Measurements from ENCODE around the gene TMPRSS11F.

Gene TMPRSS11F

GRCh38 chr4:68077737-68078136 lies 51.9 kb downstream of the TMPRSS11F start:
- DNase-seq (ENCODE audit: low spot score), result no peak

GRCh38 chr4:68077301-68077700 lies 52.4 kb downstream of the TMPRSS11F start:
- no peak for DNase-seq (ENCODE audit: low spot score)

GRCh38 chr4:68076194-68076593 lies 53.5 kb downstream of the TMPRSS11F start:
- no peak for DNase-seq (ENCODE audit: low spot score)

GRCh38 chr4:68074397-68074796 lies 55.3 kb downstream of the TMPRSS11F start:
- no peak for DNase-seq (ENCODE audit: low spot score)

- DNase-seq (ENCODE audit: low spot score), result no peak
These were observed 59.4 kb downstream of the TMPRSS11F start for GRCh38 chr4:68070302-68070701.

- DNase-seq (ENCODE audit: low spot score), result no peak
These were observed 67.2 kb downstream of the TMPRSS11F start for GRCh38 chr4:68062501-68062900.

GRCh38 chr4:68038272-68038671 lies 91.4 kb downstream of the TMPRSS11F start:
- DNase-seq (ENCODE audit: low spot score), result no peak

DNA sequence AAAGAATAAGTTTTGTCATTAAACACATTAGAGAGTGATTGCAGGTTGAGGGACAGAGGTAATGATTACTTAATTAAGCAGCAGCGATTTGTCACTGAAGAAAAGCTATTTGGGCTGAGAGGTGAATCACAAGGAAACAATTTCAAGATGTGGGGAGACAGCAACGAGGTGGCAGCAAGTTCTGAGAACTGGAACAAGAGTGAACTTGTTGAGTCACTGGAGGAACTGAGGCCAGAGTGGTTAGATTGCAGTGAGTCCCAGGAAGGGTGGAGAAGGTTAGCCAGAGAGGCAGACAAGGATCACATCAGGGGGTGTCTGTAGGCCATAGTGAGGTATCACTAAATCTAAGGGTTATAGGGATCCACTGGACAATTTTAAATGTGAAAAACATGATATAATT lies 108.5 kb downstream of the TMPRSS11F start:
- no peak for DNase-seq (ENCODE audit: low spot score)

- DNase-seq (ENCODE audit: low spot score), result no peak
These were observed 118.0 kb downstream of the TMPRSS11F start for GRCh38 chr4:68011684-68012083.
